IMR-90 (cell line): Measurements from ENCODE around the gene TGFB2. TPM values are rescaled to one million over a fixed set of nuclear protein-coding genes. Genes with fewer than 3 reads are reported as not detected.

ENCODE experiments used
- microRNA-seq, 2 experiments: library from miRNA; stranded (forward) in 1 of 2; unstranded in 1 of 2; fragments of 10-50 nt in 1 of 2; fragments of <30 nt in 1 of 2; gene quantifications in 1 of 2; microRNA quantifications in 1 of 2; one replicate each; pipeline versions ENCODE3 to v1.1.0; 2013 to 2020; ENCODE audit not compliant: insufficient read depth in 1 of 2, insufficient read length in 1 of 2, unreplicated experiment in 1 of 2
- polyA plus RNA-seq, 3 experiments: library from polyadenylated mRNA; depleted of rRNA; stranded (reverse); fragments of >200 nt; gene quantifications; 2 replicates each; pipeline ENCODE4 v1.2.3, GENCODE V29; 2012; ENCODE audit warnings: low replicate concordance in 1 of 3
- small RNA-seq, 5 experiments: library from RNA; depleted of rRNA; stranded (forward); fragments of <200 nt; gene quantifications; one replicate each; pipeline ENCODE3, GENCODE V24; 2012
- total RNA-seq: library from RNA; depleted of rRNA; stranded (reverse); fragments of >200 nt; gene quantifications from 2 replicates; pipeline ENCODE4 v1.2.3, GENCODE V29; 2012; rRNA removed

The TGFB2 gene
- total and polyA plus RNA-seq, 2 of the 4 experiments (the other 2 are of a cell fraction): 3.7 to 3.8 TPM

Small RNA genes lying within 50 kb of the gene (microRNA-seq; reads per million reads assigned to microRNA genes)
- not detected for gene AC096638.1 (ENCODE audit: insufficient read depth, insufficient read length)

Small RNA genes lying within 50 kb of the gene (small RNA-seq; reads per million reads assigned to genes)
- gene AC096638.1: 0 reads per million in 5 experiments

Other genes with a start within 250 kb of the TGFB2 start
- gene RRP15, start 60.0 kb upstream of the TGFB2 start, total RNA-seq: 4.1 and 8.9 TPM in 2 replicates
- 1.7 and 3.1 TPM in 2 replicates for gene RRP15, start 60.0 kb upstream of the TGFB2 start, polyA plus RNA-seq (2012; rRNA removed)